ENCODE measurements around the gene TGIF1.

Gene TGIF1

DNA sequence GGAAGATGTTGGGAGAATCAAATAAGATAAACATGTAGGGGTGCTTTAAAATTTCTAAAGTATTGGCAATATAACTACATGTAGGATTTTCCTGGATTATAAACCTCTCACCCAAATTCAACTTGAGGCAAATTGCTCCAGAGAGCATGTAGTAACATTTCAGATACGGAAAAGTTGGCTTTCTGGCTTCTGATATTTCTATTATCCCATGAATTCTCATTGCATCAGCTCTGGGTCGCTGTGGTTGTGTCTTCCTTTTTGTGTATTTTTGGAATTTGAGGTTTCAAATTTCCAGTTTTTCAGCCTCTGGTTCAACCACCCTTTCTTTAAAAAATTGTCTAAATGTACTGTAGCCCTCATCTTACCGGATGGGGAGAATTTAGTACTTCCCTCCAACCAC, 32.3 kb downstream of the TGIF1 start:
- Histone ChIP-seq H3K36me3 (ENCODE audit: control insufficient read depth, insufficient read depth, low read length) (no peaks in the 10 kb centered on the region), H3K27ac (ENCODE audit: low read length) (no peak overlapping the region), H3K9me3 (ENCODE audit: control insufficient read depth, insufficient read depth, low read length) (no peaks in the 10 kb centered on the region), H3K4me1 (ENCODE audit: control insufficient read depth, insufficient read depth, low read length) (no peaks in the 10 kb centered on the region; the same call in 1 of the 2 replicates), H3K27me3 (ENCODE audit: control insufficient read depth, insufficient read depth, low read length) (no peaks in the 10 kb centered on the region), H3K4me3 (ENCODE audit: low read length) (no peak overlapping the region)
- WGBS (ENCODE audit: insufficient coverage, insufficient read length) = no CpG with 5 or more reads among the region's 3 CpGs
- DNase-seq (ENCODE audit: low read depth, low spot score) = no peak

DNA sequence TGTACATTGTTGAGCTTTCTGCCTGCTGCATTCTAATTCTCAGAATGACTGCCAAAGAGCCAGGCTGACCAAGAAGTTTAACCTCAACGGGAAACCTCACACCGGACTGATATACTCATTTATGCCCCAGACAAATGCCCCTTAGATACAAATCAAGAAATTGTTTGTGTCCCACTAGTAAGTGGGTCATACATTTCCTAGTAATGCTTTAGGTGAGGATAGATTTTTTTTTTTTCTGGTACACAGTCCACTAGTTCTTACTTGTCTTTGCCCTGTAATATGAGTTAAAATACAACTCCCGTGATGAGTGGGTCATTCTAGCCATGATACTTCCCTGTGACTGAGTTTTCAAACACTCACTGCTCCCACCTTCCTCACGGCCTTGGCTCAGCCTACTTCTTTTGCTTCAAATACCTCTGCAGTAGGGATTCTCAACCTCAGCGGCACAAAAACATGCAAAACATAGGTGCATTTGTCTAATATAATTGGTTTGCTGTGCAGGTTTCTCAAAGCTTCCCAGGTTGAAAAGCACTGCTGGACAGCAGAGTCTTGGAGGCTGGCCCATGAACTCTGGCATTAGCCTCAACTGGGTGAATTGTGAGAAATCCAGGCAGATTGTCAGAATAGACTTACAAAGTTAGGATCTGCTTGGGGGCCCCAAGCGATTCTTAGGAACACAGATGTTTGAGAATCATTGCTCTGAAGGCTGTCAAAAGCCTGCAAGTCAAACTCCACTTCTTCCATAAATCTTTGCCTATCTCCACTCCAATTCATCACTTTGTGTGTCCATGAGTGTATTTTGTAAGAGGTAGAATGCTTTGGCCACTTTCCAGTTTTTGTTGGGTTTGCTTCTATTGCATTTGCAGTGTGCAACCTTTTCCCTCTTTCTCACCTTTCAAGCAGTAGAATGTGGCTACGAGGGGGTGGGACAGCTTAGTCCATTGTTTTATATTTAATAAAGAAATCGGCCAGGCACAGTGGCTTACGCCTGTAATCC, 35.5 kb downstream of the TGIF1 start:
- no CpG with 5 or more reads among the region's 9 CpGs for WGBS (ENCODE audit: insufficient coverage, insufficient read length)
- DNase-seq (ENCODE audit: low read depth, low spot score) = no peak
- no peaks in the 10 kb centered on the region for H3K9me3 ChIP-seq (ENCODE audit: control insufficient read depth, insufficient read depth, low read length)
- H3K4me3 ChIP-seq (ENCODE audit: low read length) = no peak overlapping the region
- no peaks in the 10 kb centered on the region; the same call in 1 of the 2 replicates for H3K4me1 ChIP-seq (ENCODE audit: control insufficient read depth, insufficient read depth, low read length)
- no peaks in the 10 kb centered on the region for H3K27me3 ChIP-seq (ENCODE audit: control insufficient read depth, insufficient read depth, low read length)
- H3K27ac ChIP-seq (ENCODE audit: low read length) = no peak overlapping the region
- H3K36me3 ChIP-seq (ENCODE audit: control insufficient read depth, insufficient read depth, low read length) = no peaks in the 10 kb centered on the region

- no peak overlapping the region for H3K27ac ChIP-seq (ENCODE audit: low read length)
- no peaks in the 10 kb centered on the region for H3K27me3 ChIP-seq (ENCODE audit: control insufficient read depth, insufficient read depth, low read length)
- no peaks in the 10 kb centered on the region for H3K36me3 ChIP-seq (ENCODE audit: control insufficient read depth, insufficient read depth, low read length)
- no peaks in the 10 kb centered on the region for H3K9me3 ChIP-seq (ENCODE audit: control insufficient read depth, insufficient read depth, low read length)
- no CpG with 5 or more reads among the region's 7 CpGs for WGBS (ENCODE audit: insufficient coverage, insufficient read length)
- H3K4me1 ChIP-seq (ENCODE audit: control insufficient read depth, insufficient read depth, low read length) = no peaks in the 10 kb centered on the region; the same call in 1 of the 2 replicates
- H3K4me3 ChIP-seq (ENCODE audit: low read length) = no peak overlapping the region
- DNase-seq (ENCODE audit: low read depth, low spot score) = no peak
These were observed 36.5 kb downstream of the TGIF1 start for GRCh38 chr18:3486512-3486911.

GRCh38 chr18:3489462-3489861, 39.5 kb downstream of the TGIF1 start:
- H3K27ac ChIP-seq (ENCODE audit: low read length) = no peak overlapping the region
- H3K27me3 ChIP-seq (ENCODE audit: control insufficient read depth, insufficient read depth, low read length) = no peaks in the 10 kb centered on the region
- DNase-seq (ENCODE audit: low read depth, low spot score) = no peak
- H3K36me3 ChIP-seq (ENCODE audit: control insufficient read depth, insufficient read depth, low read length) = no peaks in the 10 kb centered on the region
- no CpG with 5 or more reads among the region's 6 CpGs for WGBS (ENCODE audit: insufficient coverage, insufficient read length)
- H3K4me3 ChIP-seq (ENCODE audit: low read length) = no peak overlapping the region
- no peaks in the 10 kb centered on the region for H3K9me3 ChIP-seq (ENCODE audit: control insufficient read depth, insufficient read depth, low read length)
- H3K4me1 ChIP-seq (ENCODE audit: control insufficient read depth, insufficient read depth, low read length) = peaks cover 1% of the 10 kb centered on the region; the same call in 1 of the 2 replicates

DNA sequence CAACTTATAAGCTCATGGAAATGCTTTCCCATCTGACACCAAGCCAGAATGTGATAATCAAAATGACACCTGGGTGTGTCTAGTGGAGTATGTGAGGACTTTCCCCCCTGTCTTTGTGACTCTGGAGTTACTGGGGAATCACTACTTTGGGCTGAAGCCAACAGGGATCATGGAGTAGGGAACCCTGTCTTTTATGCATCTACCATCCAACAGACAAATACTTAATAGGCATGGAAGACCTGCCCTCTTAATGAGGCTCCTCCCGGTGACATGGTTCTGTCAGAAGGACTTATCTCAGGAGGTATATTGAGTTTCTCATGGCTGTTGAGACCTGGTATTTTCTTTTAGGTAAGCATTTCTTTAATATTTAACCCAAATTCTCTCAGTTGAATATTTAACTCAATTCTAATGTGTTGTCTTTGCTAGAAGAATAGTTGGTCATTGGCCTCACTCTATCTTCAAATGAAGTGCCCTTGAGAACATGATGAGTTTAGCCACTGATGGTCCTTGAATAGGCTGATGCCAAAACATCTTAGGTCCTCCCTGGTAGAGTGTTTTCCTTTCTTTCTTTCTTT, 42.1 kb downstream of the TGIF1 start:
- Histone ChIP-seq H3K4me1 (ENCODE audit: control insufficient read depth, insufficient read depth, low read length) (peaks cover 1% of the 10 kb centered on the region; the same call in 1 of the 2 replicates), H3K27me3 (ENCODE audit: control insufficient read depth, insufficient read depth, low read length) (no peaks in the 10 kb centered on the region), H3K4me3 (ENCODE audit: low read length) (no peak overlapping the region), H3K36me3 (ENCODE audit: control insufficient read depth, insufficient read depth, low read length) (no peaks in the 10 kb centered on the region), H3K27ac (ENCODE audit: low read length) (no peak overlapping the region), H3K9me3 (ENCODE audit: control insufficient read depth, insufficient read depth, low read length) (no peaks in the 10 kb centered on the region)
- DNase-seq (ENCODE audit: low read depth, low spot score) = no peak
- WGBS (ENCODE audit: insufficient coverage, insufficient read length) = no CpG with 5 or more reads among the region's 1 CpG

GRCh38 chr18:3492721-3493120, 42.7 kb downstream of the TGIF1 start:
- Histone ChIP-seq H3K9me3 (ENCODE audit: control insufficient read depth, insufficient read depth, low read length) (no peaks in the 10 kb centered on the region), H3K4me3 (ENCODE audit: low read length) (no peak overlapping the region), H3K27me3 (ENCODE audit: control insufficient read depth, insufficient read depth, low read length) (no peaks in the 10 kb centered on the region), H3K4me1 (ENCODE audit: control insufficient read depth, insufficient read depth, low read length) (peaks cover 1% of the 10 kb centered on the region; the same call in 1 of the 2 replicates), H3K36me3 (ENCODE audit: control insufficient read depth, insufficient read depth, low read length) (no peaks in the 10 kb centered on the region), H3K27ac (ENCODE audit: low read length) (no peak overlapping the region)
- no CpG with 5 or more reads among the region's 2 CpGs for WGBS (ENCODE audit: insufficient coverage, insufficient read length)
- no peak for DNase-seq (ENCODE audit: low read depth, low spot score)

DNA sequence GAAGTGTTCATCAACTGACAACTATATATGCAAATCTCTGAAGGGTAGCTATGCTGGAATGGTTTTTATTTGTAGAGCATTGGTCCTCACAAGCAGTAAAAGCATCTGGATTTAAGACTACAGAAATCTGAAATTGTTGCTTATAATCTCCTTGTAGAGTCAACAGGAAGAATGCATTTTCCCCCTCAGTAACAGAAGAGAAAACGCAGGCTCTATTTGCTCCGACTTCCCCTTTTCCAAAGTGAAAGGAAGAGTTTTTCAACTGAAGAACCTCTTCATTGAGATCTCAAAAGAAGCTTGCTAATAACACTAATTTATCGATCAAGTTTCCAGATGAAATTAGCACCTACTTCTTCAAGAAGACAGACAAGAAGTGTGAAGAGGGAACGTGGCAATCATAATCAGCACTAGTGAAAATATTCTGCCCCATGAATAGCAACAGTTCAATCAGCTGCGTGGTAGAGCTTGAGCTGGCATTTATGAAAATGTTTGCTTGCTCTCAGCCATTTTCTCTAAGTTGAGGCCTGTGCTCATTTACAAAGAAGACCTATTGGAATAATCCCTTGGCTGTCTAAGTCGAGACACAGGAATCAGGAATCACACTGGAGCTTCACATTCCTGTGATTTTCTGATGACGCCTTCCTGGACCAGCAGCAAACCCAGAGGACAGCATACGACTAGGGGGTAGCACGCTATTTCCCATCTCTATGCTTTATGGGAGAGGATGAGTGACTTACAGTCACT, 43.7 kb downstream of the TGIF1 start:
- peaks cover 1% of the 10 kb centered on the region; the same call in 1 of the 2 replicates for H3K4me1 ChIP-seq (ENCODE audit: control insufficient read depth, insufficient read depth, low read length)
- H3K9me3 ChIP-seq (ENCODE audit: control insufficient read depth, insufficient read depth, low read length) = no peaks in the 10 kb centered on the region
- no peaks in the 10 kb centered on the region for H3K36me3 ChIP-seq (ENCODE audit: control insufficient read depth, insufficient read depth, low read length)
- no peak overlapping the region for H3K4me3 ChIP-seq (ENCODE audit: low read length)
- H3K27me3 ChIP-seq (ENCODE audit: control insufficient read depth, insufficient read depth, low read length) = no peaks in the 10 kb centered on the region; the same call in 1 of the 2 replicates
- DNase-seq (ENCODE audit: low read depth, low spot score) = no peak
- H3K27ac ChIP-seq (ENCODE audit: low read length) = no peak overlapping the region
- WGBS (ENCODE audit: insufficient coverage, insufficient read length) = no CpG with 5 or more reads among the region's 9 CpGs

GRCh38 chr18:3494245-3494526, 44.2 kb downstream of the TGIF1 start:
- no CpG with 5 or more reads among the region's 4 CpGs for WGBS (ENCODE audit: insufficient coverage, insufficient read length)
- DNase-seq (ENCODE audit: low read depth, low spot score) = no peak
- H3K27ac ChIP-seq (ENCODE audit: low read length) = no peak overlapping the region

DNA sequence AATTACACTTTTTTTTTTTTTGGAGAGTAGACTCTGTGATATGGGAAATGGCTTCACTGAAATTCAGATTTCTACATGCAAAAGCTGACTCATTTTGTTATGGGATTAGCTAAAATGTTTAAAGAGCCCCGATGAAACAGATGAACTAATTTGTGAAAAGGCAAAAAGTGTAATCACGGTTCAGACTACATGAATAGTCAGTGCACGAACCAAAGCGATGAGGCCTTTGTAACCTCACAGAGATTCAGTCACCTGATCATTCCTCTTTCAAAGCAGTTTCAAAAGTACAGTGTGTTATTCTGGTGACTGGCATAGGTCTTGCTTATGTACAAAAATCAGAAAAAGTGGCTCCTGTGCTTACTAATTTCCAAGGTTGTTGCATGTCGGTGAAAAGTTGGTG, 44.6 kb downstream of the TGIF1 start:
- DNase-seq (ENCODE audit: low read depth, low spot score) = no peak
- Histone ChIP-seq H3K9me3 (ENCODE audit: control insufficient read depth, insufficient read depth, low read length) (no peaks in the 10 kb centered on the region), H3K27me3 (ENCODE audit: control insufficient read depth, insufficient read depth, low read length) (no peaks in the 10 kb centered on the region; the same call in 1 of the 2 replicates), H3K4me3 (ENCODE audit: low read length) (no peak overlapping the region), H3K4me1 (ENCODE audit: control insufficient read depth, insufficient read depth, low read length) (peaks cover 2% of the 10 kb centered on the region), H3K27ac (ENCODE audit: low read length) (no peak overlapping the region), H3K36me3 (ENCODE audit: control insufficient read depth, insufficient read depth, low read length) (no peaks in the 10 kb centered on the region)
- WGBS (ENCODE audit: insufficient coverage, insufficient read length) = no CpG with 5 or more reads among the region's 5 CpGs

More at GRCh38 chr18:3494245-3494526, 44.2 kb downstream of the TGIF1 start:
- no peaks in the 10 kb centered on the region for H3K9me3 ChIP-seq (ENCODE audit: control insufficient read depth, insufficient read depth, low read length)
- H3K4me3 ChIP-seq (ENCODE audit: low read length) = no peak overlapping the region
- H3K4me1 ChIP-seq (ENCODE audit: control insufficient read depth, insufficient read depth, low read length) = peaks cover 1% of the 10 kb centered on the region
- H3K27me3 ChIP-seq (ENCODE audit: control insufficient read depth, insufficient read depth, low read length) = no peaks in the 10 kb centered on the region; the same call in 1 of the 2 replicates
- no peaks in the 10 kb centered on the region for H3K36me3 ChIP-seq (ENCODE audit: control insufficient read depth, insufficient read depth, low read length)

DNA sequence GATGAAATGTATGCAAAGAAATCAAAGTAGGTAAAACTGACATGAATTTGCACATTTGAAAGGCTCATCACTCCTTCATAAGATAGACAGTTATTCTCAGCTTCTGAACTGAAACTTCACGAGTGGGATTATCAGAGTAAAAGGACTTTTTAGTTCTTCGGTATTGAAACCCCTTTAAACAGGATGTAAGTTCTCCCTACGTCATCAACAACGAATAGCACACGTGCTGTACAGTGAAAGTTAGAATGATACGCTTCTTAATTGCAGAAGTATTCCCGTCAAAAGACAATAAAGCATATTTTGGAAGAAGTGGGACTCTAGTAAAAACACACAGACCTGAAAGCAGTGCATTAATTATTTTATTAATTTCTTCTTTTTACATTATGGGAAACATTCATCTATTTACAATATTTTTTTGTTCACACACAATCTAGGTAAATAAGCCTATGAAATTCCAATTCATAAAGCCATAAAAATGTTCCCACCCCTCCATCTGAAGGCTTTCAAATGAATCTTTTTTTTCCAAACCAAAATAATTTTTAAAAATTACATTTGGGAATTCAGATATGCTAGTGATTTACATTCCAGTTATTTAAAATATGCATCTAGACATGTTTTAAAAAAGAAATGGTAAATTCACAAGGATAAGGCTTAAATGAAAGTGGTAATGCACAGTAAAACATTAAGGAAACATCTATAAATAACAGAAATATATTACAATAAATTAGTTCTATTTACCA, 45.9 kb downstream of the TGIF1 start:
- no CpG with 5 or more reads among the region's 7 CpGs for WGBS (ENCODE audit: insufficient coverage, insufficient read length)
- peaks cover 7% of the 10 kb centered on the region for H3K4me1 ChIP-seq (ENCODE audit: control insufficient read depth, insufficient read depth, low read length)
- H3K36me3 ChIP-seq (ENCODE audit: control insufficient read depth, insufficient read depth, low read length) = no peaks in the 10 kb centered on the region
- no peak for DNase-seq (ENCODE audit: low read depth, low spot score)
- no peak overlapping the region for H3K4me3 ChIP-seq (ENCODE audit: low read length)
- H3K27me3 ChIP-seq (ENCODE audit: control insufficient read depth, insufficient read depth, low read length) = no peaks in the 10 kb centered on the region; the same call in 1 of the 2 replicates
- H3K27ac ChIP-seq (ENCODE audit: low read length) = no peak overlapping the region
- no peaks in the 10 kb centered on the region for H3K9me3 ChIP-seq (ENCODE audit: control insufficient read depth, insufficient read depth, low read length)
